Lung (tissue), 12 donors: ENCODE data around the gene CCR9. TPM values are rescaled to one million over a fixed set of nuclear protein-coding genes. Genes with fewer than 3 reads are reported as not detected.

ENCODE experiments used
- ATAC-seq: fragments of 200-7000 bp; cut with Tn5 transposase; one replicate; pipeline ENCODE4 v1.9.1; 2020; ENCODE audit warnings: moderate number of reproducible peaks; ENCODE audit not compliant: insufficient read depth, low FRiP score
- DNase-seq, 3 donors: peaks; one replicate each; pipeline ENCODE4 v3.0.0-alpha.2; 2013 to 2017
- H3K27ac ChIP-seq, 2 donors: one replicate each; pipeline ENCODE4 v1.5.1; 2013; ENCODE audit warnings: mild to moderate bottlenecking in 2 of 2, moderate library complexity in 2 of 2, control low read depth in 1 of 2, inconsistent platforms in 1 of 2, low read depth in 1 of 2, low read length in 1 of 2
- H3K27me3 ChIP-seq, 3 donors: one replicate each; pipeline ENCODE4 v1.5.1; 2013; ENCODE audit warnings: low read length in 2 of 3; ENCODE audit not compliant: control insufficient read depth in 3 of 3, insufficient read depth in 3 of 3
- H3K36me3 ChIP-seq, 4 donors: one replicate each; pipeline ENCODE4 v1.5.1; 2013; ENCODE audit warnings: low read length in 4 of 4, mild to moderate bottlenecking in 1 of 4, moderate library complexity in 1 of 4; ENCODE audit not compliant: control insufficient read depth in 4 of 4, insufficient read depth in 4 of 4
- H3K4me1 ChIP-seq, 5 donors: one replicate each; pipeline ENCODE4 v1.5.1; 2013; ENCODE audit warnings: low read length in 5 of 5, mild to moderate bottlenecking in 2 of 5, moderate library complexity in 1 of 5; ENCODE audit not compliant: control insufficient read depth in 5 of 5, insufficient read depth in 5 of 5
- H3K4me3 ChIP-seq: one replicate; pipeline ENCODE4 v1.5.1; 2013; ENCODE audit warnings: mild to moderate bottlenecking, control low read depth, moderate library complexity
- H3K9ac ChIP-seq, 2 donors: one replicate each; pipeline ENCODE4 v1.5.1; 2013; ENCODE audit warnings: low read length in 2 of 2, control low read depth in 1 of 2; ENCODE audit not compliant: insufficient read depth in 1 of 2
- H3K9me3 ChIP-seq, 4 donors: one replicate each; pipeline ENCODE4 v1.5.1; 2013; ENCODE audit warnings: low read length in 3 of 4, mild to moderate bottlenecking in 1 of 4, moderate library complexity in 1 of 4; ENCODE audit not compliant: control insufficient read depth in 4 of 4, insufficient read depth in 3 of 4
- CTCF ChIP-seq: IDR thresholded peaks from 2 replicates; pipeline ENCODE4 v1.5.1; 2012; ENCODE audit warnings: mild to moderate bottlenecking; ENCODE audit errors: control extremely low read depth, extremely low read depth
- WGBS, 2 donors: extraction: QIAGEN DNeasy Blood & Tissue Kit; methylation state at CpG; one replicate each; pipeline ENCODE4 v1.1.7; 2013; 5-methylcytosine and 5-hydroxymethylcytosine counted together
- polyA plus RNA-seq, 2 donors: library from polyadenylated mRNA; stranded (reverse); fragments of 200-250 nt; gene quantifications; one replicate each; pipeline ENCODE4 v1.2.1, GENCODE V29; 2013
- total RNA-seq, 2 donors: library from RNA; depleted of rRNA in 1 of 2; stranded (reverse); fragments of >200 nt in 1 of 2; gene quantifications; one replicate each; pipeline ENCODE4 v1.2.1, GENCODE V29; 2014 to 2021
- donor health status: control.
- donor health status: control.
- donor health status: Bipolar disorder and iron deficiency.
- donor health status: healthy.
- donor health status: DM: yes; HTN: yes; CAD: no.

Gene CCR9
- total and polyA plus RNA-seq, 4 donors: 0.09 to 0.46 TPM; not detected in 2

DNA sequence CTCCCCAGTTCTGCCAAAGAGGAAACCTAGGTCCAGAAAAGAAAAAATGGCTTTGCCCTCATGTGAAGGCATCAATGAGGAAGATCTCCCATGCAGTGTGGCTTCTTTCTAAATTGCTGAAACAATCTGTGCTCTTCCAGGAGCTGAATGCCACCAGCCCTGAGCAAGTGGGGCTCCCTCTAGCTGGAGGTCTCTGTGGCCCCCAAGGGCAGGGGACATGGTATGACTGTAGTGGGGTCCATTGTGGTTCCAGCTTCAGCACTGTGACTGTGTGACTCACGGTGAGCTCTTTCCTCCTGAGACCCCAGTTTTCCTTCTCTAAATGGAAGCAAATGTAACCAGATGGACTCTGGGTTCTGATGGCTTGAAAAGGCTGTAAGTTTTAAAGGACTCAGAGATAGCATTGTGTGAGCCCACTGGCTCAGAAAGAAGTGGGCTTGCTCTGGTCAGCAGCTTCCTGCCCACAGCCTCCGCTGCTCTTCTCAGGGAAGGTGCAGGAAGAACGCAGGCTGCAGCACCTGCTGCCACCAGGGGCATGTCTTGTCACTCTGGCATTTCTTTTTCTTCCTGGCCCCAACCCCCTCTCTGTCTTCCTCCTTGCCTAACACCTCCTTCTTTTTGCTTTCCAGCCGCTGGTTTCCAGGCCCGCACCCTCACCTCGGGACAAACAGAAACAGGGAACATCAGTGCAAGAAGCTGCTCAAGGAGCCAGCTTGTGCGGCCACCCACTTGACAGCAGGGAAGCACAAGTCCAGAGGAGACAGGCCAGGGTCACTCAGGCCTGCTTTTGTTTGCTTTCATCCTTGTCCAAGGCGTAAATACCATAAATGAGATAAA lies 51.1 kb downstream of the CCR9 start:
- peaks cover 5 to 18% (median 16%) of the 10 kb centered on the region in 4 donors for H3K36me3 ChIP-seq
- no peak overlapping the region for H3K4me3 ChIP-seq
- no peak overlapping the region for H3K9ac ChIP-seq
- H3K9me3 ChIP-seq: peaks cover 0 to 2% (median 0%) of the 10 kb centered on the region in 4 donors
- DNase-seq (no peak), ATAC-seq (no peak)
- peaks cover 0 to 13% (median 2%) of the 10 kb centered on the region in 5 donors for H3K4me1 ChIP-seq
- no peaks in the 10 kb centered on the region for H3K27me3 ChIP-seq
- no peak overlapping the region for H3K27ac ChIP-seq
- no peak for TF ChIP-seq CTCF
- WGBS, 2 donors: 86 to 87% methylated on average over 8 of the region's 8 CpGs

DNA sequence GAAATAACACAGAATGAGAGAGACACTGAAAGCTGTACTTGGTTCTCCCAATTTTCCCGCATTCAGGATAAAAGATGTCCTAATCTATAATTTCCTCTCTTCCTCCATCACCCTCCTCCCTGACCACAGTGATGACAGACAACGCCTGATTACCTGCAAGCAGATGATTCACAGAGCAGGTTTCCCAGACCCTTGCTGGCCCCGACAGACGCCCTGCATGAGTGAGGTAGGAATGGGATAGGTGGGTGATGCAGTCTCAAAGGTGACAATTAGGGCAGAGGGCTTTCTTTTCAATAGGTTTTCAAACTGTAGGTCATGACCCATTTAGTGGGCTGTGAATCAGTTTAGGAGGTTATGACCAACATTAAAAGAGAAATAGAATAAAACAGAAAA lies 51.7 kb downstream of the CCR9 start:
- no peak overlapping the region for H3K4me3 ChIP-seq
- H3K9ac ChIP-seq: no peak overlapping the region
- peaks cover 0 to 13% (median 4%) of the 10 kb centered on the region in 5 donors for H3K4me1 ChIP-seq
- no peak overlapping the region for H3K27ac ChIP-seq
- no peak for TF ChIP-seq CTCF
- 95 to 96% methylated on average over 4 of the region's 4 CpGs for WGBS, 2 donors
- peaks cover 0 to 2% (median 0%) of the 10 kb centered on the region in 4 donors for H3K9me3 ChIP-seq
- peaks cover 5 to 19% (median 16%) of the 10 kb centered on the region in 4 donors for H3K36me3 ChIP-seq
- H3K27me3 ChIP-seq: no peaks in the 10 kb centered on the region
- ATAC-seq: no peak
- DNase-seq: no peak

DNA sequence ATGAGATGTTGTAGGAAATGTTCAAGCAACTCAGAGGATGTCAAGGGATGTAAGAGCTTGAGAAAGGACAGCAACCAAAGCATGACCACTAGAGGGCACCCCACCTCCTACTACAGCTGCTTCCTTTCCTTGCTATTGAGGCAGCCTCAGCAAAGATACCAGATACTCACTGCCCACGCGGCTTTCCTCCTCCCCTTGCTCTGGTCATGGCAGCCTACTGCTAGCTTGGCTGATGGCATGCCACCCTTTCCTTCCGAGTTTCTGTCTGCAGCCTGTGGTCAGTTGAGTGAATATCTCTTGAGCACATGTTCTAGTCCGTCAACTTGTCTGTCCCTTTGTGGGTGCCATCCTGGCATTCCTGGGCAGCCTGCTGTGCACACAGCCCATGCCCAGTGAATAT lies 52.5 kb downstream of the CCR9 start:
- ATAC-seq (peak; percentile 87), DNase-seq (peak; percentile 89 to 97 (median 91))
- H3K27ac ChIP-seq: no peak overlapping the region
- H3K4me1 ChIP-seq: peaks cover 0 to 8% (median 2%) of the 10 kb centered on the region in 5 donors
- peaks cover 5 to 18% (median 16%) of the 10 kb centered on the region in 4 donors for H3K36me3 ChIP-seq
- WGBS, 2 donors: 18 to 24% methylated on average over 4 of the region's 4 CpGs
- peak; percentile 87 for TF ChIP-seq CTCF
- peaks cover 0 to 2% (median 0%) of the 10 kb centered on the region in 4 donors for H3K9me3 ChIP-seq
- no peaks in the 10 kb centered on the region for H3K27me3 ChIP-seq
- no peak overlapping the region for H3K4me3 ChIP-seq
- H3K9ac ChIP-seq: no peak overlapping the region
